Sigmoid colon (tissue), 7 donors: ENCODE results near the gene LSG1. TPM values are rescaled to one million over a fixed set of nuclear protein-coding genes. Genes with fewer than 3 reads are reported as not detected.

ENCODE experiments used
- DNase-seq: peaks from one replicate; pipeline ENCODE4 v3.0.0-alpha.2; 2019
- H3K27ac ChIP-seq, 4 donors: fragments of 200-600 bp; sonication (generic); one replicate each; pipeline ENCODE4 v1.5.1; 2016 to 2019; ENCODE audit warnings: mild to moderate bottlenecking in 1 of 4
- H3K27me3 ChIP-seq, 3 donors: fragments of 200-600 bp; sonication (generic); one replicate each; pipeline ENCODE4 v1.5.1; 2019; ENCODE audit warnings: mild to moderate bottlenecking in 1 of 3
- H3K36me3 ChIP-seq, 4 donors: fragments of 200-600 bp; sonication (generic); one replicate each; pipeline ENCODE4 v1.5.1; 2016 to 2019
- H3K4me1 ChIP-seq, 4 donors: fragments of 200-600 bp; sonication (generic); one replicate each; pipeline ENCODE4 v1.5.1; 2017 to 2019
- H3K4me3 ChIP-seq, 4 donors: fragments of 200-600 bp; sonication (generic); one replicate each; pipeline ENCODE4 v1.5.1; 2017 to 2019; ENCODE audit warnings: mild to moderate bottlenecking in 2 of 4, moderate library complexity in 1 of 4
- H3K9me3 ChIP-seq, 4 donors: fragments of 200-600 bp in 3 of 4; sonication (generic) in 3 of 4; one replicate each; pipeline versions ENCODE4 v1.5.1 to v1.6.1; 2013 to 2019
- EP300 ChIP-seq, 4 donors: sonication (generic); formaldehyde crosslinking; IDR thresholded peaks; one replicate each; pipeline ENCODE4 v1.6.1; 2017; ENCODE audit warnings: antibody characterized with exemption in 4 of 4
- POLR2A ChIP-seq, 2 donors: fragments of 450-650 bp; IDR thresholded peaks; one replicate each; pipeline ENCODE4 v1.6.1; 2016; ENCODE audit warnings: antibody characterized with exemption in 2 of 2, mild to moderate bottlenecking in 2 of 2, moderate library complexity in 2 of 2
- POLR2AphosphoS5 ChIP-seq, 4 donors: sonication (generic); formaldehyde crosslinking; IDR thresholded peaks; one replicate each; pipeline ENCODE4 v1.6.1; 2017; ENCODE audit warnings: antibody characterized with exemption in 4 of 4
- WGBS, 2 donors: extraction: QIAGEN DNeasy Blood & Tissue Kit; methylation state at CpG; one replicate each; pipeline ENCODE4 v1.1.7; 2013; 5-methylcytosine and 5-hydroxymethylcytosine counted together
- intact Hi-C: fragments of 100-400 bp; cut with DNase I; formaldehyde crosslinking; loops from one replicate; pipeline ENCODE4 v1.15.1; 2023
- polyA plus RNA-seq, 3 donors: library from polyadenylated mRNA; stranded (reverse); fragments of 200-250 nt; gene quantifications; one replicate each; pipeline ENCODE4 v1.2.3, GENCODE V29; 2013
- total RNA-seq, 4 donors: library from RNA; depleted of rRNA; stranded (reverse); fragments of >200 nt; gene quantifications; one replicate each; pipeline ENCODE4 v1.1.0, GENCODE V29; 2016
- TF ChIP-seq, protein P1 (sequence below), 4 experiments: fragments of 450-650 bp in 3 of 4; fragments of 200-600 bp in 1 of 4; IDR thresholded peaks; one replicate each; pipeline ENCODE4 v1.5.1; 2016 to 2019; ENCODE audit warnings: antibody characterized with exemption in 4 of 4, mild to moderate bottlenecking in 3 of 4, moderate library complexity in 2 of 4
- donor health status: healthy with polysubstance abuse.
- donor health status: Bipolar disorder and iron deficiency.
- donor health status: healthy.

LSG1 gene
- total and polyA plus RNA-seq, 7 donors, result 6.0 to 32.4 (median 21.0) TPM

GRCh38 chr3:194685065-194685717 lies 13.2 kb upstream of the LSG1 start:
- H3K27ac ChIP-seq, result peak overlapping the region; percentile 87 to 90 (median 88)
- peak overlapping the region; percentile 63 to 78 (median 68) for H3K4me3 ChIP-seq
- intact Hi-C loops, result loop anchor here (1.0 to 10.0 kb wide), 2 partner anchors 300 to 575 kb away; no protein-coding TSS in a partner anchor
- WGBS, 2 donors, result 45 to 53% methylated on average over 13 of the region's 13 CpGs
- no peak for DNase-seq
- H3K36me3 ChIP-seq, result no peaks in the 10 kb centered on the region
- peaks cover 0 to 49% (median 43%) of the 10 kb centered on the region in 4 donors for H3K4me1 ChIP-seq
- TF ChIP-seq POLR2A (IDR thresholded peaks at IDR 0.05), result no peak
- H3K9me3 ChIP-seq, result no peaks in the 10 kb centered on the region
- H3K27me3 ChIP-seq, result no peaks in the 10 kb centered on the region

- intact Hi-C loops, result loop anchor here (5.0 to 10.0 kb wide), 2 partner anchors 301 to 759 kb away; partner anchors contain the start of gene ACAP2
- WGBS, 2 donors, result 89 to 93% methylated on average over 2 of the region's 2 CpGs
Measured at GRCh38 chr3:194683380-194683779, 11.4 kb upstream of the LSG1 start.

DNA sequence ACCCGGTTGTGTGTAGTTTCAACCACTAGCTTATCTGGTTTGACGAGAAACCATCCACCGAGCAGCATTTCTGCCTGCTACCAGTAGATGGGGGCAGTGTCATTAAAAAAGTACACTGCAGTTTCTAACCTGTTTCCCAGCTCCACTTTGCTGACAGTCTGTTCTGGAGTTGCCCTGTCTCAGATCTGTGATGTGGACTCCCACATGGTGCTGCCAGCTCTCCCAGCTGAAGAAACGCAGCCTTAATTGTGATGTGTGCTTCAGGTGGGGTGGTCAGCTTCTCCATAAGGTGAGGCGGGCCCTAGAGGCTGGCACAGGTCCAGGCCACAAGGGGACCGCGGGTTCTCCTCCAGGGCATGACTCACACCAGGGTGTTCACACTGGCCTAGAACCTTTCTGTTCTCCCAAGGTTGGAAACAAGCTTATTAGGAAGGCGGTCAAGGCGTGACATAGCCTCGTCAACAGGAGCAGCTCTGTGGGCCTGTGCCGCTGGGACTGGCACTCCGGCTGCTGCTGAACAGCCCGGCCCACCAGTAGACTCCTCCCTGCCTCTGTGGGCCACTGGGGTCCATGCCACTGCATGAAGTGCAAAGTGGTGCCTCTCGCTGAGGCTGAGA lies 10.8 kb upstream of the LSG1 start:
- intact Hi-C loops, result loop anchor here (1.0 to 10.0 kb wide), 3 partner anchors 302 to 759 kb away; partner anchors contain the start of gene ACAP2
- DNase-seq, result peak; percentile 83
- Histone ChIP-seq H3K27ac (peak overlapping the region; percentile 21 to 69 (median 62)), H3K4me1 (peaks cover 0 to 31% (median 25%) of the 10 kb centered on the region in 4 donors), H3K9me3 (no peaks in the 10 kb centered on the region), H3K36me3 (no peaks in the 10 kb centered on the region), H3K27me3 (no peaks in the 10 kb centered on the region), H3K4me3 (no peak overlapping the region)
- TF ChIP-seq, protein P1, sequence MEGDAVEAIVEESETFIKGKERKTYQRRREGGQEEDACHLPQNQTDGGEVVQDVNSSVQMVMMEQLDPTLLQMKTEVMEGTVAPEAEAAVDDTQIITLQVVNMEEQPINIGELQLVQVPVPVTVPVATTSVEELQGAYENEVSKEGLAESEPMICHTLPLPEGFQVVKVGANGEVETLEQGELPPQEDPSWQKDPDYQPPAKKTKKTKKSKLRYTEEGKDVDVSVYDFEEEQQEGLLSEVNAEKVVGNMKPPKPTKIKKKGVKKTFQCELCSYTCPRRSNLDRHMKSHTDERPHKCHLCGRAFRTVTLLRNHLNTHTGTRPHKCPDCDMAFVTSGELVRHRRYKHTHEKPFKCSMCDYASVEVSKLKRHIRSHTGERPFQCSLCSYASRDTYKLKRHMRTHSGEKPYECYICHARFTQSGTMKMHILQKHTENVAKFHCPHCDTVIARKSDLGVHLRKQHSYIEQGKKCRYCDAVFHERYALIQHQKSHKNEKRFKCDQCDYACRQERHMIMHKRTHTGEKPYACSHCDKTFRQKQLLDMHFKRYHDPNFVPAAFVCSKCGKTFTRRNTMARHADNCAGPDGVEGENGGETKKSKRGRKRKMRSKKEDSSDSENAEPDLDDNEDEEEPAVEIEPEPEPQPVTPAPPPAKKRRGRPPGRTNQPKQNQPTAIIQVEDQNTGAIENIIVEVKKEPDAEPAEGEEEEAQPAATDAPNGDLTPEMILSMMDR (IDR thresholded peaks at IDR 0.05), result peak; percentile 75 to 95 (median 82)
- TF ChIP-seq EP300 (IDR thresholded peaks at IDR 0.05) (no peak), POLR2A (IDR thresholded peaks at IDR 0.05) (no peak), POLR2AphosphoS5 (IDR thresholded peaks at IDR 0.05) (peak in 2 of 4 donors; percentile 29 to 39)
- 36 to 46% methylated on average over 14 of the region's 14 CpGs for WGBS, 2 donors

More at GRCh38 chr3:194683380-194683779, 11.4 kb upstream of the LSG1 start:
- Histone ChIP-seq H3K4me3 (no peak overlapping the region), H3K27ac (peak overlapping the region in 2 of 4 donors; percentile 67 to 69), H3K27me3 (no peaks in the 10 kb centered on the region), H3K9me3 (no peaks in the 10 kb centered on the region), H3K36me3 (no peaks in the 10 kb centered on the region), H3K4me1 (peaks cover 0 to 37% (median 31%) of the 10 kb centered on the region in 4 donors)
- TF ChIP-seq, protein P1 (IDR thresholded peaks at IDR 0.05), result no peak
- no peak for TF ChIP-seq POLR2A (IDR thresholded peaks at IDR 0.05)
- no peak for TF ChIP-seq EP300 (IDR thresholded peaks at IDR 0.05)
- no peak for TF ChIP-seq POLR2AphosphoS5 (IDR thresholded peaks at IDR 0.05)
- no peak for DNase-seq

DNA sequence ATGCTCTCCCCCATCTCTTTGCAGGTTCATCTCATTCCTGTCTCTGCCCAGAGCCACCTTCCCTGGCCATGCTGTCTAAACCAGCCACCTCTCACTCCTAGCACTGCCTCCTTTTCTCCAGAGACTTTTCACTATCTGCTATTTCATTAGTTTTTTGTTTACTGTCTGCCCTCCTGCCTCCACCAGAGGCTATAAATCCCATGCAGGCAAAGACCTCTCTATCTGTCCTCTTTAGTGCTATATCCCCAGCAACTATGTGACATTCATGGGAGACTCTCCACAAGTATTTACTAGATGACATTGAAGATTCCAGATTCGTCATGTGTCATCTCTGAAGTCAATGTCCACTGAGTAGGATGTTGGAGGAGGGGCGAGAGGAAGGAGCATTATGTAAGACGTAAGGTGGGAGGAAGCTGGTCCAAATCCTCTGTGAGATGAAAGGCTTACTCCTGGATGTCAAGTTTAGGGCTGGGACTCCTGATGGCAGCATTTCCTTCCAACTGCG lies 10.2 kb upstream of the LSG1 start:
- intact Hi-C loops, result loop anchor here (1.0 to 10.0 kb wide), 3 partner anchors 303 to 760 kb away; partner anchors contain the start of gene ACAP2
- WGBS, 2 donors, result 24 to 33% methylated on average over 4 of the region's 4 CpGs
- no peak overlapping the region for H3K27ac ChIP-seq
- no peaks in the 10 kb centered on the region for H3K27me3 ChIP-seq
- H3K4me3 ChIP-seq, result no peak overlapping the region
- H3K9me3 ChIP-seq, result no peaks in the 10 kb centered on the region
- TF ChIP-seq POLR2A (IDR thresholded peaks at IDR 0.05) (no peak), EP300 (IDR thresholded peaks at IDR 0.05) (no peak), POLR2AphosphoS5 (IDR thresholded peaks at IDR 0.05) (no peak)
- TF ChIP-seq, protein P1 (IDR thresholded peaks at IDR 0.05), result no peak
- H3K4me1 ChIP-seq, result peaks cover 0 to 25% (median 19%) of the 10 kb centered on the region in 4 donors
- DNase-seq, result no peak
- H3K36me3 ChIP-seq, result no peaks in the 10 kb centered on the region
